Raji (cell line): ENCODE measurements around the gene CHD1.

Source experiments
- POLR2A ChIP-seq: IDR thresholded peaks from 2 replicates; pipeline ENCODE4 v1.6.1; 2011; ENCODE audit warnings: low read depth, low read length, control low read depth; ENCODE audit not compliant: insufficient read depth

The CHD1 gene

GRCh38 chr5:98940581-98940980 lies 11.8 kb upstream of the CHD1 start:
- no peak for TF ChIP-seq POLR2A

DNA sequence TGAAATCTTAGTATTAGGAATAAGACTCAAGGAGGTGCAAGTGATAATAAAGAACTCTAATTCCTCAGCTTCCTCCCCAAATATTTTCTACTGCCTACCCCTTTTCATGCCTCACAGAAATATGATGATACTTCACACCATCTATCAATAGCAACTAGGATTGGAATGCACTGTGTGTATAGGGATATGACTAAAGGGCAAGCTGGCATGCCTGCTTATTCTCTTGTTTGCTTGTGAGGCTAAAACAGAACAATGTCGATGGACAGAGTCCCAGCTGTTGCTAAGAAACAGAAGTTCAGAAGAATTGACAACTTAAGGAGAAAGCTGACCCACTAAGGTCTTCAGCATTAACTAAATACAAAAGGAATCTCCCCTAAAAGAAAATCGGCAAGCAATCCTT lies 9.7 kb upstream of the CHD1 start:
- TF ChIP-seq POLR2A, result no peak

- no peak for TF ChIP-seq POLR2A
Measured at GRCh38 chr5:98936948-98937715, 8.3 kb upstream of the CHD1 start.

- no peak for TF ChIP-seq POLR2A
Measured at GRCh38 chr5:98935206-98935605, 6.4 kb upstream of the CHD1 start.

DNA sequence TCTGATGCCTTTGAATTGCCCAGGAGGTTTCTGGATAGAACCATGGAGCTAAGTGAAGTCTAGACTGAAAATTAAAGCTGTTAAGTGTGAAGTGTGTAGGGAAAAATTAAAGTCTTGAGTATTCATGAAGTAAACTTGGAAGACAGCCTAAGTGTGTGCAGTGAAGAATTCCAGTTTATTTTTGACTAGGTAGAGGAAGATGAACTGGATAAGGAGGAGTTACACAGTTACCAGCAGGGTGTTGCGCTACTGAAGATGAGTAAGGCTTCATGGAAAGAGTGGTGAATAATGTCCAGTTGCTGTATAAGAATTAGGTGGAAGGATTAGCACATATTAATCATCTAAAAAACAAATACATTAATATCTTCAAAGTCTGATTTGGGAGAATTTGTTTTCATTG lies 5.7 kb upstream of the CHD1 start:
- TF ChIP-seq POLR2A, result no peak

DNA sequence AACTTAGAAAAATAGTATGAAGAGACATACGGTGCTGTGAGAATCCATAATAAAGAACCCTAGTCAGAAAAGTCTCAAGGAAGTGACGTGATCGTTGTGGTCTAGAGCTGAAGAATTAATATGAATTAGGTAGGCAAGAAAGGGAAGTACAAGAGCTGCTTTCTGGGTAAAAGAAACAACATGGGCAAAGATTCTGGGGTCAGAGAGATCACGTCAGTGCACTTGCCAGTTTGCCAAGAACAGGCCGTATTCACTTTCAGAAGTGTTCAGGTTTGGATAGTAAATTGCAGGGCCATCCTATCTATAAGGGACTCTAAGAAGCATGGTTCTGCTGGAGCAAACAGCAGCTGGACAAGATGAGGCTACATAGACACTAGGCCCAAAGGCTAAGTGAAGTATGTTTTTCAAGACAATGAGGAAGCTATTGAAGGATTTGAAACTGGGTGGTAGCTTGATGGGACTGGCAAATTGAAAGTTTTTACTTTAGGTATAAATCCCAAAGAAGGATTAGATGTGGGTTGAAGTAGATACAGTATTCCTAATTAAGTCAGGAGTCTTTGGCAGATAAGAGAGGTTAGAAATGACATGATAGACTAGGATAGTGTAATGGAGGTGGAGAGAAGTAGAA lies 4.8 kb upstream of the CHD1 start:
- TF ChIP-seq POLR2A, result no peak

DNA sequence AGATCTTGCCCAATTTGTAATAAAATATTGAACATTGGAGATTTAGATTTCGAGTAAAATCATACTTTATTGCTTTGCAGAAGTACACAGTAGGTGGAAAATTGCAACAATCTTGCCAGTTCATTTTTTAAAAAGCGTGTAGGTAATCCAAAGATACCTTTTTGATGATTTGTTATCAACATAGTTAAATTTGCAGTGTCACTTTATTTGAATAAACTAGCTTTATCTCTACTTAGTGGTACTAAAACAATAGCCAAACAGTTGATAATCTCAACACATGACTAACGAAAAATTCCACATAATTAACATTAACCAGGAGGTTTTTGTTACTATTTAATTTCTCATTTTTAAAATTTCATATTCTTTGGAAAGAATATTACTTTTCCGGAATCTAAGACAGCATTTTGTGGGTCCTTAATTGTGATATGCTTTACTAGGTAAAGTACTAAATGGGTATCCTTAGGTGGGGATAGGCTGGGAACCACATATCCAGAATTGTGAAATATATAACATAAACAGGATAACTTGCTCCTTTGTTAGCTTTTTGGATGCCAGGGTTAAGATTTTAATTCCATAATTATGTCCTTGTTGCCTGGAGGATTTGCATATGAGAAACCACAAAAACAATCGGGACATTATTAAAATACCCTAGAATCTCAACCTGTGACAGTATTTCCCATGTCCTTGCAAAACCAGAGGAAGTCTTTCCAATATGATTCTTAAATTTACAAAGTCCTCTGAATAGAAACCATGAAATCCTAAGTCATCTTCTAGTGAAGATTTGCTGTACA lies 2.4 kb upstream of the CHD1 start:
- no peak for TF ChIP-seq POLR2A

DNA sequence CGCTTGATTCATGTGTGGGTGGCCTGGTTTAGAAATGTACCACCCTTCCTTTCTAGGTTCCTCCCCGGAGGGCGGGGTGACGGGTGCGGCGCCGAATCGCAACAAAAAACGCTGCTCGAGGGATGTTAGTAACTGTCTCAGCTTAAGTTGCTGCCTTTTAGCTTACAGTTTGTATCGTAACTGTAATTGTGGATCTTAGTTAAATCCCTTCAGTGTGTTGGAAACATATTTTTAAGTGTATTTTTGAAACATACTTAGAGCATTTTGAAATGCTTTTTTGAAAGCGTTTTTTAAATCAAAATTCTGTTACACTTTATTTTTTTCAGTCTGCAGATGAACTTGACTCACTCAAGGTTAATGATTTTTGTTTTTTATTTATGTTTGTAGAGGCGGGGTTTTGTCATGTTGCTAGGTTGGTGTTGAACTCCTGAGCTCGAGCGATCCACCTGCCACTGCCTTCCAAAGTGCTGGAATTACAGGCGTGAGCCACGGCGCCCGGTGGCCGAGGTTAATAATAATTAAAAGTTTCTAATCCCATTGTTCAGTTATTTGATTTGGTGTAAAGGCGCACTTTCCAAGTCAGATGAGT lies 997 bp upstream of the CHD1 start:
- TF ChIP-seq POLR2A, result no peak

GRCh38 chr5:98927989-98928872 lies 576 bp downstream of the CHD1 start:
- no peak for TF ChIP-seq POLR2A

- TF ChIP-seq POLR2A, result no peak
Measured at GRCh38 chr5:98927242-98927988, 1.4 kb downstream of the CHD1 start.

- no peak for TF ChIP-seq POLR2A
Measured at GRCh38 chr5:98923966-98924365, 4.8 kb downstream of the CHD1 start.

DNA sequence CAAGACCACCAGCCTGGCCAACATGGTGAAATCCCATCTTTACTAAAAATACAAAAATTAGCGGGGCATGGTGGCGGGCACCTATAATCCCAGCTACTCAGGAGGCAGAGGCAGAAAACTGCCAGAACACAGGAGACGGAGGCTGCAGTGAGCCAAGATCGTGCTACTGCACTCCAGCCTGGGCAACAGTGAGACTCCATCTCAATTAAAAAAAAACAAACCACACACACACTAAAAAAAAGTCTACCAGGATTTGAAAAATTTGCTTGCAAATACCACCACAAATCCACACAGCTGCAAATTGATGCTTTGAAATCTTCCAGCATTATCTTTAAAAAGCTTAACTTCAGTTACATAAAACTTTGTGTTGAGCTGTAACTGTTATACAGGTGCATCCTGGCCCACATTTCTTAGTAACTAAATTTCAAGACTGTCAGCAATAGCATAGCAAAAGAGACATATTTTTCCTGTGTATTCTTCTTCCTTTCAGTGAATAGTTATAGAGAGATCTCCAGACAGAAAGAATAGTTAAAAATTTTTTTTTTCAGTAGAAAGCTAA lies 6.8 kb downstream of the CHD1 start:
- TF ChIP-seq POLR2A, result no peak

GRCh38 chr5:98917433-98917832 lies 11.4 kb downstream of the CHD1 start:
- no peak for TF ChIP-seq POLR2A

- TF ChIP-seq POLR2A, result no peak
Measured at GRCh38 chr5:98916540-98916939, 12.3 kb downstream of the CHD1 start.
